Ovary (tissue), 9 donors: ENCODE results near the gene KCND3. TPM values are rescaled to one million over a fixed set of nuclear protein-coding genes. Genes with fewer than 3 reads are reported as not detected.

Experiments used
- DNase-seq, 5 donors: peaks; one replicate each; pipeline ENCODE4 v3.0.0-alpha.2; 2019 to 2020
- H3K27ac ChIP-seq, 2 donors: fragments of 200-600 bp; one replicate each; pipeline versions ENCODE4 v1.5.1 to v1.8.0; 2019 to 2022
- H3K27me3 ChIP-seq: fragments of 200-600 bp; one replicate; pipeline ENCODE4 v1.8.0; 2022
- H3K36me3 ChIP-seq: fragments of 200-600 bp; sonication (generic); one replicate; pipeline ENCODE4 v1.5.1; 2019
- H3K4me1 ChIP-seq: one replicate; pipeline ENCODE4 v1.8.1; 2013; ENCODE audit warnings: mild to moderate bottlenecking, moderate library complexity; ENCODE audit not compliant: insufficient read depth
- H3K4me3 ChIP-seq: fragments of 200-600 bp; sonication (generic); one replicate; pipeline ENCODE4 v1.5.1; 2017
- H3K9me3 ChIP-seq, 2 donors: fragments of 200-600 bp in 1 of 2; sonication (generic) in 1 of 2; one replicate each; pipeline versions ENCODE4 v1.5.1 to v1.8.1; 2013 to 2019; ENCODE audit warnings: mild to moderate bottlenecking in 1 of 2, moderate library complexity in 1 of 2
- CTCF ChIP-seq, 3 donors: fragments of 450-650 bp in 2 of 3; fragments of 200-600 bp in 1 of 3; IDR thresholded peaks; one replicate each; pipeline versions ENCODE4 v1.5.1 to v1.8.0; 2016 to 2022; ENCODE audit warnings: antibody characterized with exemption in 3 of 3, mild to moderate bottlenecking in 1 of 3
- EP300 ChIP-seq: sonication (generic); formaldehyde crosslinking; IDR thresholded peaks from one replicate; pipeline ENCODE4 v1.6.1; 2017; ENCODE audit warnings: antibody characterized with exemption
- POLR2A ChIP-seq: fragments of 450-650 bp; IDR thresholded peaks from one replicate; pipeline ENCODE4 v1.6.1; 2017; ENCODE audit warnings: antibody characterized with exemption, mild to moderate bottlenecking, moderate library complexity
- WGBS, 3 donors: extraction: QIAGEN DNeasy Blood & Tissue Kit in 1 of 3; methylation state at CpG; one replicate each; pipeline versions ENCODE4 v1.1.5 to v1.1.7; 2013 to 2017; 5-methylcytosine and 5-hydroxymethylcytosine counted together
- intact Hi-C, 4 donors: fragments of 100-400 bp; cut with DNase I; formaldehyde crosslinking; loops; one replicate each; pipeline versions ENCODE4 v1.11.0 to v1.15.1; 2022 to 2023
- polyA plus RNA-seq, 2 donors: library from polyadenylated mRNA; stranded (reverse); fragments of 200-250 nt in 1 of 2; fragments of 350-450 nt in 1 of 2; fragmentation: Illumina TruSeq in 1 of 2; extraction: RNeasy Lipid Tissue Mini Kit (QIAGEN cat#74804) in 1 of 2; gene quantifications; one replicate each; pipeline ENCODE4 v1.2.3, GENCODE V29; 2013 to 2014
- total RNA-seq, 7 donors: library from RNA; depleted of rRNA in 2 of 7; stranded (reverse); fragments of >200 nt in 2 of 7; fragmentation: NEBNext Ultra II Directional in 3 of 7; extraction: Animal tissue kit (Norgen Biotek cat#: 25700) in 3 of 7; gene quantifications; one replicate each; pipeline versions ENCODE4 v1.1.0 to v1.2.4, GENCODE V29; 2016 to 2023
- donor health status: DM: no; HTN: no; CAD: no; lungs with moderate emphysema.
- donor health status: DM: no; HTN: no; CAD: no.
- donor health status: Bipolar disorder and iron deficiency.
- donor health status: DM: yes; HTN: yes; CAD: no.
- donor health status: DM: no; HTN: no; CAD: no.
- donor health status: DM: yes; HTN: yes; CAD: no.

KCND3 gene
- total and polyA plus RNA-seq, 9 donors, result 0.15 to 6.5 (median 0.60) TPM

GRCh38 chr1:111778541-111779051 lies 210.9 kb downstream of the KCND3 start:
- Histone ChIP-seq H3K4me3 (no peak overlapping the region), H3K4me1 (no peaks in the 10 kb centered on the region), H3K9me3 (no peaks in the 10 kb centered on the region), H3K27me3 (no peaks in the 10 kb centered on the region), H3K27ac (no peak overlapping the region), H3K36me3 (no peaks in the 10 kb centered on the region)
- TF ChIP-seq EP300 (no peak), CTCF (IDR thresholded peaks at IDR 0.05) (no peak)
- no peak for DNase-seq
- intact Hi-C loops, result loop anchor here in 1 of 4 donors (10.0 kb wide), 1 partner anchor 554 kb away; the partner anchor contains the start of gene CHI3L2
- WGBS, 3 donors, result 35 to 59% (median 36%) methylated on average over 2 of the region's 2 CpGs

- Histone ChIP-seq H3K4me3 (no peak overlapping the region), H3K27ac (no peak overlapping the region), H3K4me1 (no peaks in the 10 kb centered on the region), H3K9me3 (no peaks in the 10 kb centered on the region), H3K36me3 (no peaks in the 10 kb centered on the region), H3K27me3 (no peaks in the 10 kb centered on the region)
- TF ChIP-seq EP300 (no peak), CTCF (IDR thresholded peaks at IDR 0.05) (no peak), POLR2A (no peak)
- DNase-seq, result no peak
- 82 to 87% (median 83%) methylated on average over 6 of the region's 6 CpGs for WGBS, 3 donors
- intact Hi-C loops, result loop anchor here in 1 of 4 donors (10.0 kb wide), 1 partner anchor 553 kb away; the partner anchor contains the start of gene CHI3L2
These were observed 211.4 kb downstream of the KCND3 start for GRCh38 chr1:111778066-111778465.

GRCh38 chr1:111777301-111777700 lies 212.2 kb downstream of the KCND3 start:
- no peak overlapping the region for H3K27ac ChIP-seq
- H3K4me3 ChIP-seq, result no peak overlapping the region
- WGBS, 3 donors, result 67 to 90% (median 83%) methylated on average over 1 of the region's 1 CpG
- no peak for DNase-seq
- no peaks in the 10 kb centered on the region for H3K9me3 ChIP-seq
- H3K4me1 ChIP-seq, result no peaks in the 10 kb centered on the region
- TF ChIP-seq CTCF (IDR thresholded peaks at IDR 0.05) (no peak), POLR2A (no peak), EP300 (no peak)
- intact Hi-C loops, result loop anchor here in 1 of 4 donors (10.0 kb wide), 1 partner anchor 552 kb away; the partner anchor contains the start of gene CHI3L2
- H3K27me3 ChIP-seq, result no peaks in the 10 kb centered on the region
- H3K36me3 ChIP-seq, result no peaks in the 10 kb centered on the region

- TF ChIP-seq CTCF (IDR thresholded peaks at IDR 0.05), result no peak
- TF ChIP-seq POLR2A, result no peak
- no peak for TF ChIP-seq EP300
- H3K9me3 ChIP-seq, result no peaks in the 10 kb centered on the region
- intact Hi-C loops, result loop anchor here in 1 of 4 donors (10.0 kb wide), 1 partner anchor 552 kb away; the partner anchor contains the start of gene CHI3L2
- H3K27me3 ChIP-seq, result no peaks in the 10 kb centered on the region
- H3K4me3 ChIP-seq, result no peak overlapping the region
- no peaks in the 10 kb centered on the region for H3K4me1 ChIP-seq
- no peak for DNase-seq
- no peaks in the 10 kb centered on the region for H3K36me3 ChIP-seq
- WGBS, 3 donors, result 83 to 94% (median 87%) methylated on average over 8 of the region's 8 CpGs
- no peak overlapping the region for H3K27ac ChIP-seq
These were observed 212.6 kb downstream of the KCND3 start for GRCh38 chr1:111776861-111777260.
